ENCODE data around the gene PDHA1. TPM values are rescaled to one million over a fixed set of nuclear protein-coding genes. Genes with fewer than 3 reads are reported as not detected.

The PDHA1 gene
- polyA plus RNA-seq, 2 of the 4 experiments (the other 2 are of a cell fraction), result 309 to 358 TPM

DNA sequence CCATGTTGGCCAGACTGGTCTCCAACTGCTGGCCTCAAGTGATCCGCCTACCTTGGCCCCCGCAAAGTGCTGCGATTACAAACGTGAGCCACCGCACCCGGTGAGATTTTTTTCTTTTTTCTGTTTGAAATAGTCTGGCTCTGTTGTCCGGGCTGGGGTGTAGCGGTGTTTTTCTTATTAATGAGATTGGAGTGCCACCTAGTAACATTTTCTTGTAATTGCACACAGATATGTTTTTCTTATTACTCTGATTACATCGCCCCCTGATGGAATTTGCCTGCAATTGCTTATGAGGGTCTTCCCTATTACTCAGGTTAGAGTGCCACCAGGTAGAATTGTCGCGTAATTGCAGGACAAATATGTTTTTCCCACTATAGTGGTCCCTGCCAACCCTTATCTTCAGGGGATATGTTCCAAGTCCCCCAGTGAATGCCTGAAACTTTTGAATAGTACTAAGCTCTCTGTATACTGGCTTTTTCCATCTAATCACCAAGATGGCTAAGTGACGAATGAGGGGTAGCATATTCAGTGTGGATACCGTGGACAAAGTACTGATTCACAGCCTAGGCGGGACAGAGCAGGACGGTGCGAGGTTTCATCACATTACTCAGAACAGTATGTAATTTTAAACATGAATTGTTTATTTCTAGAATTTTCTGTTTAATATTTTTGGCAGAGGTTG is 8.6 kb upstream of the PDHA1 start:
- H3K9me3 ChIP-seq, result peaks cover 11% of the 10 kb centered on the region
- WGBS (ENCODE audit: missing lambda C conversion rate), result 19% methylated on average over 16 of the region's 16 CpGs
- H3K4me2 ChIP-seq, result peak overlapping the region; percentile 52
- CTCF ChIA-PET, result interaction anchor here (0.6 to 5.4 kb wide), 36 partner anchors 8 to 981 kb away, joined by 3 to 49 read pairs (median 6); partner anchors contain the start of genes PDHA1 and SCML2
- DNase-seq (ENCODE audit: low read depth in 1 of 2, low spot score in 1 of 2), result peak; percentile 39 to 89
- no peaks in the 10 kb centered on the region for H3K4me1 ChIP-seq
- peak; percentile 78 for FAIRE-seq
- POLR2A ChIA-PET, result no interaction called here
- ATAC-seq, result peak; percentile 64 to 79
- H3K4me3 ChIP-seq, result peak overlapping the region; percentile 32
- TF ChIP-seq HDAC2 (IDR thresholded peaks at IDR 0.05) (no peak), ELK1 (IDR thresholded peaks at IDR 0.05; ENCODE audit: low read depth, low read length) (no peak), ZC3H11A (IDR thresholded peaks at IDR 0.05) (no peak), GATA3 (IDR thresholded peaks at IDR 0.05; ENCODE audit: borderline replicate concordance) (peak; percentile 20; the same call in 1 of the 2 replicates), SMC3 (IDR thresholded peaks at IDR 0.05) (peak; percentile 50; the same call in 2 of the 3 replicates), ZFP36 (IDR thresholded peaks at IDR 0.05; ENCODE audit: borderline replicate concordance, partially characterized antibody) (no peak), RAD21 (conservative IDR thresholded peaks at IDR 0.05 in 1 of 2, IDR thresholded peaks at IDR 0.05 in 1 of 2) (peak; percentile 64 to 71)
- TF ChIP-seq, protein P1, sequence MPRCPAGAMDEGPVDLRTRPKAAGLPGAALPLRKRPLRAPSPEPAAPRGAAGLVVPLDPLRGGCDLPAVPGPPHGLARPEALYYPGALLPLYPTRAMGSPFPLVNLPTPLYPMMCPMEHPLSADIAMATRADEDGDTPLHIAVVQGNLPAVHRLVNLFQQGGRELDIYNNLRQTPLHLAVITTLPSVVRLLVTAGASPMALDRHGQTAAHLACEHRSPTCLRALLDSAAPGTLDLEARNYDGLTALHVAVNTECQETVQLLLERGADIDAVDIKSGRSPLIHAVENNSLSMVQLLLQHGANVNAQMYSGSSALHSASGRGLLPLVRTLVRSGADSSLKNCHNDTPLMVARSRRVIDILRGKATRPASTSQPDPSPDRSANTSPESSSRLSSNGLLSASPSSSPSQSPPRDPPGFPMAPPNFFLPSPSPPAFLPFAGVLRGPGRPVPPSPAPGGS (IDR thresholded peaks at IDR 0.05), result no peak
- TF ChIP-seq, protein P2, sequence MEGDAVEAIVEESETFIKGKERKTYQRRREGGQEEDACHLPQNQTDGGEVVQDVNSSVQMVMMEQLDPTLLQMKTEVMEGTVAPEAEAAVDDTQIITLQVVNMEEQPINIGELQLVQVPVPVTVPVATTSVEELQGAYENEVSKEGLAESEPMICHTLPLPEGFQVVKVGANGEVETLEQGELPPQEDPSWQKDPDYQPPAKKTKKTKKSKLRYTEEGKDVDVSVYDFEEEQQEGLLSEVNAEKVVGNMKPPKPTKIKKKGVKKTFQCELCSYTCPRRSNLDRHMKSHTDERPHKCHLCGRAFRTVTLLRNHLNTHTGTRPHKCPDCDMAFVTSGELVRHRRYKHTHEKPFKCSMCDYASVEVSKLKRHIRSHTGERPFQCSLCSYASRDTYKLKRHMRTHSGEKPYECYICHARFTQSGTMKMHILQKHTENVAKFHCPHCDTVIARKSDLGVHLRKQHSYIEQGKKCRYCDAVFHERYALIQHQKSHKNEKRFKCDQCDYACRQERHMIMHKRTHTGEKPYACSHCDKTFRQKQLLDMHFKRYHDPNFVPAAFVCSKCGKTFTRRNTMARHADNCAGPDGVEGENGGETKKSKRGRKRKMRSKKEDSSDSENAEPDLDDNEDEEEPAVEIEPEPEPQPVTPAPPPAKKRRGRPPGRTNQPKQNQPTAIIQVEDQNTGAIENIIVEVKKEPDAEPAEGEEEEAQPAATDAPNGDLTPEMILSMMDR (IDR thresholded peaks at IDR 0.05), result peak; percentile 80
- peak overlapping the region; percentile 20 to 39; a peak in 4 of 6 replicates for H3K27ac ChIP-seq

GRCh38 chrX:19342331-19342906 is 1.3 kb upstream of the PDHA1 start:
- peaks cover 20% of the 10 kb centered on the region for H3K4me1 ChIP-seq
- ATAC-seq (no peak), DNase-seq (ENCODE audit: low read depth in 1 of 2, low spot score in 1 of 2) (no peak), FAIRE-seq (no peak)
- H3K4me3 ChIP-seq, result no peak overlapping the region
- CTCF ChIA-PET, result interaction anchor here (0.9 to 2.0 kb wide), 2 partner anchors 8 to 325 kb away, joined by 5 to 12 read pairs; no protein-coding TSS in a partner anchor
- WGBS (ENCODE audit: missing lambda C conversion rate), result 76% methylated on average over 6 of the region's 6 CpGs
- POLR2A ChIA-PET, result no interaction called here
- H3K9me3 ChIP-seq, result no peaks in the 10 kb centered on the region
- no peak overlapping the region for H3K27ac ChIP-seq
- TF ChIP-seq ZNF302 (CRISPR knock-in tag; IDR thresholded peaks at IDR 0.05) (no peak), NFE2L2 (conservative IDR thresholded peaks at IDR 0.05; ENCODE audit: low read length) (no peak), MAZ (IDR thresholded peaks at IDR 0.05; ENCODE audit: borderline replicate concordance, low read depth, low read length) (no peak), ELK1 (IDR thresholded peaks at IDR 0.05; ENCODE audit: low read depth, low read length) (no peak), EHMT2 (IDR thresholded peaks at IDR 0.05; ENCODE audit: low read depth) (no peak)
- TF ChIP-seq, protein P1 (IDR thresholded peaks at IDR 0.05), result no peak
- no peak overlapping the region for H3K4me2 ChIP-seq

Measured in A549 (cell line).